GM12878 (cell line): ENCODE measurements around the gene GNB3. TPM values are rescaled to one million over a fixed set of nuclear protein-coding genes. Genes with fewer than 3 reads are reported as not detected.

Experiments used
- ATAC-seq: fragments of 200-7000 bp; cut with Tn5 transposase; 3 replicates; pipeline ENCODE4 v1.9.1; 2020; ENCODE audit warnings: mild to moderate bottlenecking, moderate library complexity
- BruUV-seq: library from RNA; stranded (reverse); fragments of 400-500 nt; replicated peaks from 2 replicates; lab custom pipeline; 2021; lab: Mats Ljungman, UMichigan
- CTCF ChIA-PET: fragments of 300-600 bp; sonication (Branson Sonifier 250); formaldehyde crosslinking; extraction: SDS; loops from one replicate; lab custom pipeline; 2021; ENCODE audit warnings: inconsistent platforms; lab: Yijun Ruan, JAX
- POLR2A ChIA-PET: fragments of 350-600 bp; formaldehyde crosslinking; extraction: SDS; loops from one replicate; lab custom pipeline; 2021; ENCODE audit warnings: inconsistent platforms; lab: Charles Lee
- RAD21 ChIA-PET: fragments of 300-600 bp; sonication (Branson Sonifier 250); formaldehyde crosslinking; loops from one replicate; lab custom pipeline; 2023; ENCODE audit warnings: antibody characterized with exemption; ENCODE audit not compliant: unreplicated experiment; lab: Charles Lee
- SMC1A ChIA-PET: fragments of 300-600 bp; sonication (Branson Sonifier 250); formaldehyde crosslinking; loops from one replicate; lab custom pipeline; 2023; ENCODE audit not compliant: unreplicated experiment, uncharacterized antibody; lab: Charles Lee
- DNase-seq: peaks from one replicate; pipeline ENCODE4 v3.0.0-alpha.2; 2011; ENCODE audit warnings: low read depth, low spot score
- FAIRE-seq: peaks from 3 replicates; lab custom pipeline; 2011; peaks lifted over from hg19 to GRCh38; lab: Jason Lieb, UNC
- H2AFZ ChIP-seq: 2 replicates; pipeline ENCODE4 v1.6.0; 2011; ENCODE audit warnings: low read depth, low read length, control low read depth; ENCODE audit not compliant: control insufficient read depth
- H3K27ac ChIP-seq: 2 replicates; pipeline ENCODE4 v1.5.1; 2011; ENCODE audit warnings: control low read depth; ENCODE audit not compliant: control insufficient read depth, insufficient read depth
- H3K27me3 ChIP-seq, 2 experiments: replicated peaks in 1 of 2; 2 replicates each; pipeline versions ENCODE4 v1.6.0 to v1.6.1; 2011; ENCODE audit warnings: low read length in 1 of 2; ENCODE audit not compliant: control insufficient read depth in 2 of 2, insufficient read depth in 2 of 2
- H3K36me3 ChIP-seq, 2 experiments: 2 replicates each; pipeline ENCODE4 v1.5.1; 2011; ENCODE audit warnings: low read length in 1 of 2; ENCODE audit not compliant: control insufficient read depth in 2 of 2, insufficient read depth in 2 of 2
- H3K4me1 ChIP-seq: 2 replicates; pipeline ENCODE4 v1.6.1; 2011; ENCODE audit warnings: mild to moderate bottlenecking, low read length, moderate library complexity, mixed read lengths; ENCODE audit not compliant: control insufficient read depth, insufficient read depth
- H3K4me2 ChIP-seq: 2 replicates; pipeline ENCODE4 v1.6.0; 2011; ENCODE audit warnings: control low read depth; ENCODE audit not compliant: control insufficient read depth, insufficient read depth
- H3K4me3 ChIP-seq: fragments of 200-600 bp; sonication (generic); 2 replicates; pipeline ENCODE4 v1.5.1; 2016
- H3K79me2 ChIP-seq: 2 replicates; pipeline ENCODE4 v1.6.0; 2011; ENCODE audit warnings: low read length; ENCODE audit not compliant: control insufficient read depth, insufficient read depth
- H3K9ac ChIP-seq: 2 replicates; pipeline ENCODE4 v1.8.0; 2011; ENCODE audit warnings: low read length, control low read depth, mixed read lengths; ENCODE audit not compliant: control insufficient read depth, insufficient read depth
- H3K9me3 ChIP-seq: replicated peaks from 3 replicates; pipeline ENCODE4 v1.5.1; 2011; ENCODE audit warnings: mild to moderate bottlenecking, low read length; ENCODE audit not compliant: control insufficient read depth, insufficient read depth
- H4K20me1 ChIP-seq: 2 replicates; pipeline ENCODE4 v1.6.0; 2011; ENCODE audit not compliant: control insufficient read depth, insufficient read depth
- BCL11A ChIP-seq: IDR thresholded peaks from 2 replicates; pipeline ENCODE4 v1.6.1; 2011; ENCODE audit warnings: low read depth, low read length
- BMI1 ChIP-seq: fragments of 450-650 bp; IDR thresholded peaks from 2 replicates; pipeline ENCODE4 v1.6.1; 2016; ENCODE audit warnings: mild to moderate bottlenecking, moderate library complexity, borderline replicate concordance
- PML ChIP-seq: IDR thresholded peaks from 2 replicates; pipeline ENCODE4 v1.6.1; 2012; ENCODE audit warnings: low read length, inconsistent platforms
- RBBP5 ChIP-seq: fragments of 200-600 bp; sonication (generic); conservative IDR thresholded peaks from 2 replicates; pipeline ENCODE4 v1.6.1; 2016
- RFX5 ChIP-seq: IDR thresholded peaks from 2 replicates; pipeline ENCODE4 v1.6.1; 2011; ENCODE audit warnings: low read depth, low read length, improper control_type of control experiment
- RUNX3 ChIP-seq: IDR thresholded peaks from 2 replicates; pipeline ENCODE4 v1.6.1; 2012; ENCODE audit warnings: low read length, inconsistent platforms
- WGBS: methylation state at CpG from one replicate; pipeline ENCODE4 v1.1.6; 2016; ENCODE audit warnings: low lambda C conversion rate; ENCODE audit not compliant: insufficient replicate concordance, insufficient coverage; ENCODE audit errors: missing lambda C conversion rate; 5-methylcytosine and 5-hydroxymethylcytosine counted together
- in situ Hi-C: fragments of 300-500 bp; cut with MboI; formaldehyde crosslinking; loops from 9 replicates; pipeline ENCODE4 v1.14.3; 2018; ENCODE audit warnings: mixed read lengths
- intact Hi-C: fragments of 100-400 bp; cut with micrococcal nuclease; formaldehyde crosslinking; loops from one replicate; pipeline ENCODE4 v1.14.2; 2022; ENCODE audit not compliant: unreplicated experiment
- polyA plus RNA-seq, 11 experiments: library from polyadenylated mRNA; depleted of rRNA in 4 of 11; unstranded in 6 of 11; stranded (reverse) in 5 of 11; fragments of >200 nt; fragmentation: Nextera tagmentation in 4 of 11; fragmentation: Illumina TruSeq in 1 of 11; extraction: Ambion mirVana in 4 of 11; extraction: Trizol in 1 of 11; gene quantifications; 1 replicate in 1 of 11; 2 replicates in 10 of 11; pipeline versions ENCODE4 v1.2.1 to v1.2.3, GENCODE V29; 2011 to 2016; ENCODE audit warnings: inconsistent platforms in 2 of 11, missing spikeins in 2 of 11, low read depth in 1 of 11
- total RNA-seq, 4 experiments: library from RNA; depleted of rRNA in 3 of 4; stranded (reverse); fragments of >200 nt in 3 of 4; fragmentation: Illumina TruSeq in 1 of 4; extraction: Trizol in 1 of 4; gene quantifications; 2 replicates each; pipeline versions ENCODE4 v1.2.1 to v1.2.3, GENCODE V29; 2013 to 2021
- TF ChIP-seq, protein P1 (sequence below): fragments of 450-650 bp; formaldehyde crosslinking; IDR thresholded peaks from 2 replicates; pipeline ENCODE4 v1.4.0; 2020; ENCODE audit warnings: mild to moderate bottlenecking, moderate library complexity

The GNB3 gene
- total and polyA plus RNA-seq, 10 of the 15 experiments (the other 5 are each of a cell fraction or from before 2014, with no cell fraction given), result 0.05 to 1.1 (median 0.36) TPM

DNA sequence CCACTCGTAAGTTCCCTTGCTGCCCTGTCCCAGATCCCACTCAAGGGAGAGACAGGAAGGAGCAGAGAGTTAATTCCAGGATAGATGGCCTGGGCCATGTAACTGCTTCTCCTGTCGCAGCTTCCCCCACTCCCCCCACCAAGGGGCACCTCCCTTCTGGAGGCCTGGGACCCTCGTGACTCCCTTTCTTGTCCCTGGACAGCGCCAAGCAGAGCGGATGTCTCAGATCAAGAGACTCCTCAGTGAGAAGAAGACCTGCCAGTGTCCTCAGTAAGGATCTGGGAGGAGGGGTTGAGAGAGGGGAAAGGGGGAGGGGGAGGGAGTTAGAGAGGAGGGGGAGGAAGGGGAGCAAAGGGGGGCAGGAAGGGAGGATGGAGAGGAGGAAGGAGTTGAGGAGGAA, 22.1 kb upstream of the GNB3 start:
- ChIA-PET SMC1A (no interaction called here), RAD21 (no interaction called here), POLR2A (interaction anchor here (0.6 kb wide), 1 partner anchor 10 kb away, joined by 4 read pairs; no protein-coding TSS in a partner anchor), CTCF (interaction anchor here (1.0 to 1.1 kb wide), 2 partner anchors 16 to 65 kb away, joined by 3 to 5 read pairs; partner anchors contain the start of gene MLF2)
- Histone ChIP-seq H3K79me2 (no peaks in the 10 kb centered on the region), H3K4me2 (no peak overlapping the region), H3K27ac (no peak overlapping the region), H3K4me1 (no peaks in the 10 kb centered on the region; the same call in 1 of the 2 replicates), H4K20me1 (no peaks in the 10 kb centered on the region), H2AFZ (no peak overlapping the region), H3K27me3 (peaks cover 5 to 17% of the 10 kb centered on the region in 2 experiments), H3K4me3 (no peak overlapping the region), H3K9ac (no peak overlapping the region), H3K9me3 (no peaks in the 10 kb centered on the region), H3K36me3 (no peaks in the 10 kb centered on the region)
- no peak for DNase-seq
- in situ Hi-C loops, result no loop called here
- WGBS, result 79% methylated on average over 5 of the region's 5 CpGs
- intact Hi-C loops, result no loop called here
- ATAC-seq, result no peak
- no peak for FAIRE-seq
- no TSS peak for BruUV-seq
- TF ChIP-seq RBBP5, result no peak
- TF ChIP-seq RFX5, result no peak
- TF ChIP-seq BMI1, result no peak
- no peak for TF ChIP-seq BCL11A
- no peak for TF ChIP-seq RUNX3
- TF ChIP-seq PML, result no peak
- TF ChIP-seq, protein P1, sequence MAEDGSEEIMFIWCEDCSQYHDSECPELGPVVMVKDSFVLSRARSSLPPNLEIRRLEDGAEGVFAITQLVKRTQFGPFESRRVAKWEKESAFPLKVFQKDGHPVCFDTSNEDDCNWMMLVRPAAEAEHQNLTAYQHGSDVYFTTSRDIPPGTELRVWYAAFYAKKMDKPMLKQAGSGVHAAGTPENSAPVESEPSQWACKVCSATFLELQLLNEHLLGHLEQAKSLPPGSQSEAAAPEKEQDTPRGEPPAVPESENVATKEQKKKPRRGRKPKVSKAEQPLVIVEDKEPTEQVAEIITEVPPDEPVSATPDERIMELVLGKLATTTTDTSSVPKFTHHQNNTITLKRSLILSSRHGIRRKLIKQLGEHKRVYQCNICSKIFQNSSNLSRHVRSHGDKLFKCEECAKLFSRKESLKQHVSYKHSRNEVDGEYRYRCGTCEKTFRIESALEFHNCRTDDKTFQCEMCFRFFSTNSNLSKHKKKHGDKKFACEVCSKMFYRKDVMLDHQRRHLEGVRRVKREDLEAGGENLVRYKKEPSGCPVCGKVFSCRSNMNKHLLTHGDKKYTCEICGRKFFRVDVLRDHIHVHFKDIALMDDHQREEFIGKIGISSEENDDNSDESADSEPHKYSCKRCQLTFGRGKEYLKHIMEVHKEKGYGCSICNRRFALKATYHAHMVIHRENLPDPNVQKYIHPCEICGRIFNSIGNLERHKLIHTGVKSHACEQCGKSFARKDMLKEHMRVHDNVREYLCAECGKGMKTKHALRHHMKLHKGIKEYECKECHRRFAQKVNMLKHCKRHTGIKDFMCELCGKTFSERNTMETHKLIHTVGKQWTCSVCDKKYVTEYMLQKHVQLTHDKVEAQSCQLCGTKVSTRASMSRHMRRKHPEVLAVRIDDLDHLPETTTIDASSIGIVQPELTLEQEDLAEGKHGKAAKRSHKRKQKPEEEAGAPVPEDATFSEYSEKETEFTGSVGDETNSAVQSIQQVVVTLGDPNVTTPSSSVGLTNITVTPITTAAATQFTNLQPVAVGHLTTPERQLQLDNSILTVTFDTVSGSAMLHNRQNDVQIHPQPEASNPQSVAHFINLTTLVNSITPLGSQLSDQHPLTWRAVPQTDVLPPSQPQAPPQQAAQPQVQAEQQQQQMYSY (CRISPR knock-in tag), result no peak
